ENCODE data around the gene PLEKHB2.
"Not testable (repeated sequence)": the region's sequence is repeated elsewhere in the genome, so short reads cannot be mapped to it uniquely, and the experiment has no call there.

The PLEKHB2 gene

DNA sequence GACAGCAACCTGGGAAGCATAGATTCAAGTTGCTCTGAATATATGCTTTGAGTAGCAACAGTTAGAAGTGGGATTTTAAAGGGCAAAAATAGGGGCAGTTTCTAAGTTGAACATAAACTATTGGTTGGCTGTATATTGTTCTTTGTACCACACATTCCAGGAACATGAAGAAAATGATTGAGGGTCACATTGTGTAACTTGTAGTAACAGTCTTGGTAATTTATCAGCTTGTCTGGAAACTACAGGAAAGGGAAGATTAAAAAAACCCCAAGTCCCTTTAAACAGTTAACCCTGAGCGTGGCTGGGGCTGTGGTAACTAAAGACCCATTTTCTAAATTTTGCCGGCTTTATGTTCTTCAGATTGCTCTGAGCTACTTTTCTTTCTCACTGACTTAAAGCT lies 7.4 kb downstream of the PLEKHB2 start:
- Histone ChIP-seq H3K9me3 (replicated peaks; ENCODE audit: insufficient read depth, low read length) (no peaks in the 10 kb centered on the region), H4K20me1 (ENCODE audit: insufficient read depth, low read length) (0 out of 2 replicates have a peak, but pooled peaks cover 6% of the 10 kb centered on the region), H3K79me2 (ENCODE audit: low read length) (peaks cover 98% of the 10 kb centered on the region), H3K36me3 (replicated peaks; ENCODE audit: insufficient read depth, low read length) (no peaks in the 10 kb centered on the region), H2AFZ (ENCODE audit: low read length) (no peak overlapping the region), H3K4me3 (ENCODE audit: low read length) (no peak overlapping the region), H3K27ac (ENCODE audit: low read length) (no peak overlapping the region), H3K9me2 (replicated peaks; ENCODE audit: insufficient read depth, low read length) (no peaks in the 10 kb centered on the region), H3K9ac (ENCODE audit: low read length) (no peak overlapping the region), H3K27me3 (replicated peaks; ENCODE audit: insufficient read depth, low read length) (no peaks in the 10 kb centered on the region), H3F3A (ENCODE audit: insufficient read depth, low read length) (no peaks in the 10 kb centered on the region), H3K4me2 (ENCODE audit: low read depth, low read length) (no peak overlapping the region), H3K4me1 (ENCODE audit: low read length) (no peaks in the 10 kb centered on the region)
- TF ChIP-seq EZH2phosphoT487 (IDR thresholded peaks at IDR 0.05; ENCODE audit: low read length) (no peak), EZH2 (optimal IDR thresholded peaks at IDR 0.05; ENCODE audit: low read depth, low read length) (no peak)
- no peak for DNase-seq

DNA sequence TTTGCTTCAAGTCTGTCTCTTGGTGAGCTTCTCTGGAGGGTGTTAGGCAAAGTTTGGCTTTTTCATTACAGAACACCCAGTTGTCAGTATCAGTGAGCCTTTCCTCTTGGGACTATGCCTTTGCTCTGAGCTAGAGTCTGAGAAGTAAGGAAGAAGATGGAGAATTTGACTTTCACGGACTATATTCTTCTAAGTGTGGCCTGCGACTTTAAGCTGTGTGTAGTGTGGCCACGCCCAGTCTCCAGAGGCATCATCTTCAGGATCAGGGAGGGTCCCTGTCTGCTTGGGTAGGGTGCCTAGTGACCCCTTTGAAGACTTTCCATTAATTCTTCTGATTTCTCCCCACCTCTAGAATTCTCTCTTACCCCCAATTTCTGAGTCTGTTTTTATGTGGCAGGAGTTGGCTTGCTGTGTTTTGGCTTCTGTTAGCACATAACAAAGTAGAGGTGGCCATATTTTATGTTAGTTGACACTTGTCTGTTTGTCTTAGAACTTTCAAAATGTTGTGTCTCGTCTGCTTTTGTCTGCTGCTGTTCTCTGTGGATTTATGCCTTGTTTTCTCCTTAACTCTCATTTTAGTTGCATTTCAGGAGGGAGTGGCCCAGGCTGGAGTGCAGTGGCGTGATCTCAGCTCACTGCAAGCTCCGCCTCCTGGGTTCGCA lies 8.6 kb downstream of the PLEKHB2 start:
- H3K27ac ChIP-seq (ENCODE audit: low read length): no peak overlapping the region
- no peaks in the 10 kb centered on the region for H3K9me2 ChIP-seq (replicated peaks; ENCODE audit: insufficient read depth, low read length)
- H3K9ac ChIP-seq (ENCODE audit: low read length): no peak overlapping the region
- DNase-seq: no peak
- H3K4me1 ChIP-seq (ENCODE audit: low read length): no peaks in the 10 kb centered on the region
- 0 out of 2 replicates have a peak, but pooled peaks cover 3% of the 10 kb centered on the region for H4K20me1 ChIP-seq (ENCODE audit: insufficient read depth, low read length)
- no peak for TF ChIP-seq CTCF (IDR thresholded peaks at IDR 0.05; ENCODE audit: low read length)
- TF ChIP-seq EZH2phosphoT487 (IDR thresholded peaks at IDR 0.05; ENCODE audit: low read length): no peak
- TF ChIP-seq EZH2 (optimal IDR thresholded peaks at IDR 0.05; ENCODE audit: low read depth, low read length): no peak
- no peaks in the 10 kb centered on the region for H3K27me3 ChIP-seq (replicated peaks; ENCODE audit: insufficient read depth, low read length)
- H3K4me3 ChIP-seq (ENCODE audit: low read length): no peak overlapping the region
- no peak overlapping the region for H2AFZ ChIP-seq (ENCODE audit: low read length)
- no peak overlapping the region for H3K4me2 ChIP-seq (ENCODE audit: low read depth, low read length)
- peaks cover 97% of the 10 kb centered on the region for H3K79me2 ChIP-seq (ENCODE audit: low read length)
- H3F3A ChIP-seq (ENCODE audit: insufficient read depth, low read length): no peaks in the 10 kb centered on the region
- H3K36me3 ChIP-seq (replicated peaks; ENCODE audit: insufficient read depth, low read length): no peaks in the 10 kb centered on the region
- H3K9me3 ChIP-seq (replicated peaks; ENCODE audit: insufficient read depth, low read length): no peaks in the 10 kb centered on the region

- not testable (repeated sequence) for H2AFZ ChIP-seq (ENCODE audit: low read length)
Observed at GRCh38 chr2:131114950-131115349, 9.8 kb downstream of the PLEKHB2 start.

GRCh38 chr2:131115752-131116151 lies 10.6 kb downstream of the PLEKHB2 start:
- Histone ChIP-seq H3K36me3 (replicated peaks; ENCODE audit: insufficient read depth, low read length) (no peaks in the 10 kb centered on the region), H3K4me2 (ENCODE audit: low read depth, low read length) (no peak overlapping the region), H3K4me3 (ENCODE audit: low read length) (no peak overlapping the region), H3K9me3 (replicated peaks; ENCODE audit: insufficient read depth, low read length) (no peaks in the 10 kb centered on the region), H3K79me2 (ENCODE audit: low read length) (peaks cover 98% of the 10 kb centered on the region), H3K27me3 (replicated peaks; ENCODE audit: insufficient read depth, low read length) (no peaks in the 10 kb centered on the region), H4K20me1 (ENCODE audit: insufficient read depth, low read length) (no peaks in the 10 kb centered on the region), H2AFZ (ENCODE audit: low read length) (no peak overlapping the region), H3K4me1 (ENCODE audit: low read length) (no peaks in the 10 kb centered on the region), H3K27ac (ENCODE audit: low read length) (no peak overlapping the region), H3K9ac (ENCODE audit: low read length) (no peak overlapping the region), H3F3A (ENCODE audit: insufficient read depth, low read length) (no peaks in the 10 kb centered on the region), H3K9me2 (replicated peaks; ENCODE audit: insufficient read depth, low read length) (no peaks in the 10 kb centered on the region)
- TF ChIP-seq EZH2 (optimal IDR thresholded peaks at IDR 0.05; ENCODE audit: low read depth, low read length) (no peak), CTCF (IDR thresholded peaks at IDR 0.05; ENCODE audit: low read length) (no peak), EZH2phosphoT487 (IDR thresholded peaks at IDR 0.05; ENCODE audit: low read length) (no peak)
- no peak for DNase-seq

More at GRCh38 chr2:131114950-131115349, 9.8 kb downstream of the PLEKHB2 start:
- not testable (repeated sequence) for H3K27me3 ChIP-seq (replicated peaks; ENCODE audit: insufficient read depth, low read length); H4K20me1 ChIP-seq (ENCODE audit: insufficient read depth, low read length); H3K9ac ChIP-seq (ENCODE audit: low read length); H3K9me3 ChIP-seq (replicated peaks; ENCODE audit: insufficient read depth, low read length); H3K4me2 ChIP-seq (ENCODE audit: low read depth, low read length); H3K27ac ChIP-seq (ENCODE audit: low read length); H3F3A ChIP-seq (ENCODE audit: insufficient read depth, low read length); H3K4me3 ChIP-seq (ENCODE audit: low read length); H3K9me2 ChIP-seq (replicated peaks; ENCODE audit: insufficient read depth, low read length); H3K4me1 ChIP-seq (ENCODE audit: low read length); H3K36me3 ChIP-seq (replicated peaks; ENCODE audit: insufficient read depth, low read length); DNase-seq
- peaks cover 98% of the 10 kb centered on the region for H3K79me2 ChIP-seq (ENCODE audit: low read length)

Measured in MM.1S (cell line).